PC-9 (cell line): ENCODE results near the gene CARMIL1. TPM values are rescaled to one million over a fixed set of nuclear protein-coding genes. Genes with fewer than 3 reads are reported as not detected.

Source experiments
- BruUV-seq: library from RNA; stranded (reverse); fragments of 400-500 nt; replicated peaks from 2 replicates; lab custom pipeline; 2021; lab: Mats Ljungman, UMichigan
- CTCF ChIA-PET: fragments of 300-600 bp; sonication (Branson Sonifier 250); formaldehyde crosslinking; loops from one replicate; lab custom pipeline; 2022; ENCODE audit warnings: antibody characterized with exemption; lab: Charles Lee
- POLR2A ChIA-PET: fragments of 300-600 bp; sonication (Branson Sonifier 250); formaldehyde crosslinking; loops from one replicate; lab custom pipeline; 2022; ENCODE audit warnings: antibody characterized with exemption; ENCODE audit not compliant: unreplicated experiment; lab: Charles Lee
- DNase-seq, 2 experiments: peaks; one replicate each; pipeline versions ENCODE4 v3.0.0 to v3.0.0-alpha.2; 2015 to 2022; ENCODE audit warnings: mixed read lengths in 1 of 2
- H2AFZ ChIP-seq: fragments of 200-600 bp; sonication (generic); 2 replicates; pipeline ENCODE4 v1.8.1; 2017; ENCODE audit warnings: antibody characterized with exemption
- H3F3A ChIP-seq: fragments of 200-600 bp; sonication (generic); 2 replicates; pipeline ENCODE4 v1.8.1; 2017; ENCODE audit warnings: antibody characterized with exemption, mild to moderate bottlenecking, low read depth; ENCODE audit not compliant: insufficient read depth
- H3K27ac ChIP-seq: fragments of 200-600 bp; sonication (generic); 2 replicates; pipeline ENCODE4 v1.6.1; 2016; ENCODE audit warnings: mixed run types
- H3K27me3 ChIP-seq: fragments of 200-600 bp; sonication (generic); 2 replicates; pipeline ENCODE4 v1.6.1; 2016; ENCODE audit warnings: low read depth, mixed run types; ENCODE audit not compliant: insufficient read depth
- H3K36me3 ChIP-seq: fragments of 200-600 bp; sonication (generic); 2 replicates; pipeline ENCODE4 v1.6.1; 2016; ENCODE audit warnings: low read depth, mixed run types
- H3K4me1 ChIP-seq: fragments of 200-600 bp; sonication (generic); replicated peaks from 2 replicates; pipeline ENCODE4 v1.6.1; 2016; ENCODE audit warnings: mixed run types; ENCODE audit not compliant: insufficient read depth
- H3K4me2 ChIP-seq: fragments of 200-600 bp; sonication (generic); 2 replicates; pipeline ENCODE4 v1.6.1; 2017; ENCODE audit warnings: mixed run types
- H3K4me3 ChIP-seq: fragments of 200-600 bp; sonication (generic); 2 replicates; pipeline ENCODE4 v1.6.1; 2016; ENCODE audit warnings: mixed run types
- H3K79me2 ChIP-seq: fragments of 200-600 bp; sonication (generic); 2 replicates; pipeline ENCODE4 v1.6.1; 2017; ENCODE audit warnings: low read depth, mixed run types
- H3K9me2 ChIP-seq: fragments of 200-600 bp; sonication (generic); 2 replicates; pipeline ENCODE4 v1.8.1; 2017; ENCODE audit warnings: mild to moderate bottlenecking; ENCODE audit not compliant: insufficient read depth
- H3K9me3 ChIP-seq: fragments of 200-600 bp; sonication (generic); 2 replicates; pipeline ENCODE4 v1.8.1; 2016; ENCODE audit warnings: low read depth; ENCODE audit not compliant: insufficient read depth
- H4K20me1 ChIP-seq: fragments of 200-600 bp; sonication (generic); 2 replicates; pipeline ENCODE4 v1.8.1; 2017; ENCODE audit not compliant: insufficient read depth
- EZH2 ChIP-seq: fragments of 200-600 bp; sonication (generic); IDR thresholded peaks from 2 replicates; pipeline ENCODE4 v1.8.0; 2017; ENCODE audit warnings: antibody characterized with exemption, low read depth
- intact Hi-C: fragments of 100-400 bp; cut with micrococcal nuclease; formaldehyde crosslinking; loops from one replicate; pipeline ENCODE4 v1.10.0; 2022; ENCODE audit not compliant: unreplicated experiment
- total RNA-seq: library from RNA; stranded (reverse); gene quantifications from 2 replicates; pipeline ENCODE4 v1.2.3, GENCODE V29; 2021
- TF ChIP-seq, protein P1 (sequence below): fragments of 200-600 bp; sonication (generic); conservative IDR thresholded peaks from 2 replicates; pipeline ENCODE4 v1.6.1; 2017; ENCODE audit warnings: mixed run types, antibody characterized with exemption, mild to moderate bottlenecking, moderate library complexity

Gene CARMIL1
- total RNA-seq, 1 experiment from 2014 or later, result 33.1 TPM

- ChIA-PET POLR2A (no interaction called here), CTCF (no interaction called here)
- no peaks in the 10 kb centered on the region for H3K4me1 ChIP-seq
- H3K79me2 ChIP-seq, result peaks cover 7% of the 10 kb centered on the region; the same call in 1 of the 2 replicates
- intact Hi-C loops, result no loop called here
- no peak overlapping the region for H3K4me2 ChIP-seq
- no peaks in the 10 kb centered on the region for H3K9me3 ChIP-seq
- H3F3A ChIP-seq, result no peaks in the 10 kb centered on the region; the same call in 1 of the 2 replicates
- DNase-seq, result no peak
- no peak overlapping the region for H2AFZ ChIP-seq
- H4K20me1 ChIP-seq, result no peaks in the 10 kb centered on the region
- H3K4me3 ChIP-seq, result no peak overlapping the region
- H3K36me3 ChIP-seq, result no peaks in the 10 kb centered on the region
- BruUV-seq, result no TSS peak
- no peak for TF ChIP-seq EZH2
- TF ChIP-seq, protein P1, sequence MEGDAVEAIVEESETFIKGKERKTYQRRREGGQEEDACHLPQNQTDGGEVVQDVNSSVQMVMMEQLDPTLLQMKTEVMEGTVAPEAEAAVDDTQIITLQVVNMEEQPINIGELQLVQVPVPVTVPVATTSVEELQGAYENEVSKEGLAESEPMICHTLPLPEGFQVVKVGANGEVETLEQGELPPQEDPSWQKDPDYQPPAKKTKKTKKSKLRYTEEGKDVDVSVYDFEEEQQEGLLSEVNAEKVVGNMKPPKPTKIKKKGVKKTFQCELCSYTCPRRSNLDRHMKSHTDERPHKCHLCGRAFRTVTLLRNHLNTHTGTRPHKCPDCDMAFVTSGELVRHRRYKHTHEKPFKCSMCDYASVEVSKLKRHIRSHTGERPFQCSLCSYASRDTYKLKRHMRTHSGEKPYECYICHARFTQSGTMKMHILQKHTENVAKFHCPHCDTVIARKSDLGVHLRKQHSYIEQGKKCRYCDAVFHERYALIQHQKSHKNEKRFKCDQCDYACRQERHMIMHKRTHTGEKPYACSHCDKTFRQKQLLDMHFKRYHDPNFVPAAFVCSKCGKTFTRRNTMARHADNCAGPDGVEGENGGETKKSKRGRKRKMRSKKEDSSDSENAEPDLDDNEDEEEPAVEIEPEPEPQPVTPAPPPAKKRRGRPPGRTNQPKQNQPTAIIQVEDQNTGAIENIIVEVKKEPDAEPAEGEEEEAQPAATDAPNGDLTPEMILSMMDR, result no peak
- no peaks in the 10 kb centered on the region for H3K27me3 ChIP-seq
- no peaks in the 10 kb centered on the region for H3K9me2 ChIP-seq
- no peak overlapping the region for H3K27ac ChIP-seq
Observed at GRCh38 chr6:25344827-25345226, 65.7 kb downstream of the CARMIL1 start.

GRCh38 chr6:25346064-25346463 lies 66.9 kb downstream of the CARMIL1 start:
- ChIA-PET POLR2A (no interaction called here), CTCF (no interaction called here)
- Histone ChIP-seq H2AFZ (no peak overlapping the region), H4K20me1 (0 out of 2 replicates have a peak, but pooled peaks cover 3% of the 10 kb centered on the region), H3K4me1 (no peaks in the 10 kb centered on the region), H3K4me3 (no peak overlapping the region), H3K27ac (no peak overlapping the region), H3F3A (no peaks in the 10 kb centered on the region; the same call in 1 of the 2 replicates), H3K9me3 (no peaks in the 10 kb centered on the region), H3K27me3 (no peaks in the 10 kb centered on the region), H3K4me2 (no peak overlapping the region), H3K9me2 (no peaks in the 10 kb centered on the region), H3K36me3 (no peaks in the 10 kb centered on the region), H3K79me2 (peaks cover 7% of the 10 kb centered on the region; the same call in 1 of the 2 replicates)
- intact Hi-C loops, result no loop called here
- DNase-seq, result no peak
- BruUV-seq, result no TSS peak
- TF ChIP-seq, protein P1, result no peak
- TF ChIP-seq EZH2, result no peak

GRCh38 chr6:25350573-25350972 lies 71.4 kb downstream of the CARMIL1 start:
- no TSS peak for BruUV-seq
- no peak overlapping the region for H3K4me3 ChIP-seq
- H3K4me2 ChIP-seq, result no peak overlapping the region
- no peak overlapping the region for H2AFZ ChIP-seq
- H3K27ac ChIP-seq, result no peak overlapping the region
- no peak for DNase-seq
- H3K9me3 ChIP-seq, result no peaks in the 10 kb centered on the region
- H3K36me3 ChIP-seq, result no peaks in the 10 kb centered on the region
- CTCF ChIA-PET, result no interaction called here
- H3K79me2 ChIP-seq, result 0 out of 2 replicates have a peak, but pooled peaks cover 6% of the 10 kb centered on the region
- H3F3A ChIP-seq, result no peaks in the 10 kb centered on the region; the same call in 1 of the 2 replicates
- no peaks in the 10 kb centered on the region for H3K4me1 ChIP-seq
- H4K20me1 ChIP-seq, result 0 out of 2 replicates have a peak, but pooled peaks cover 3% of the 10 kb centered on the region
- POLR2A ChIA-PET, result no interaction called here
- H3K9me2 ChIP-seq, result no peaks in the 10 kb centered on the region
- no peak for TF ChIP-seq EZH2
- TF ChIP-seq, protein P1, result no peak
- no peaks in the 10 kb centered on the region for H3K27me3 ChIP-seq
- intact Hi-C loops, result no loop called here
